ENCODE measurements around the gene ARX.

The ARX gene

GRCh38 chrX:25026576-25026975 is 10.8 kb upstream of the ARX start:
- Histone ChIP-seq H3K4me3 (ENCODE audit: low read length) (no peak overlapping the region), H3K36me3 (ENCODE audit: control insufficient read depth, insufficient read depth, low read length, severe bottlenecking) (no peaks in the 10 kb centered on the region), H3K9ac (ENCODE audit: low read length) (no peak overlapping the region), H3K4me1 (ENCODE audit: control insufficient read depth, insufficient read depth, low read length) (peaks cover 3% of the 10 kb centered on the region), H3K9me3 (ENCODE audit: control insufficient read depth, low read length) (no peaks in the 10 kb centered on the region), H3K27me3 (replicated peaks; ENCODE audit: control insufficient read depth, insufficient read depth, low read length) (peaks cover 38% of the 10 kb centered on the region)
- DNase-seq (ENCODE audit: low read depth) = no peak

- Histone ChIP-seq H3K36me3 (ENCODE audit: control insufficient read depth, insufficient read depth, low read length, severe bottlenecking) (no peaks in the 10 kb centered on the region), H3K4me3 (ENCODE audit: low read length) (no peak overlapping the region), H3K9ac (ENCODE audit: low read length) (no peak overlapping the region), H3K9me3 (ENCODE audit: control insufficient read depth, low read length) (no peaks in the 10 kb centered on the region), H3K4me1 (ENCODE audit: control insufficient read depth, insufficient read depth, low read length) (peaks cover 3% of the 10 kb centered on the region), H3K27me3 (replicated peaks; ENCODE audit: control insufficient read depth, insufficient read depth, low read length) (peaks cover 47% of the 10 kb centered on the region)
- no peak for DNase-seq (ENCODE audit: low read depth)
These were observed 9.8 kb upstream of the ARX start for GRCh38 chrX:25025615-25026014.

GRCh38 chrX:25023908-25024307 is 8.1 kb upstream of the ARX start:
- Histone ChIP-seq H3K4me1 (ENCODE audit: control insufficient read depth, insufficient read depth, low read length) (no peaks in the 10 kb centered on the region), H3K9ac (ENCODE audit: low read length) (no peak overlapping the region), H3K27me3 (replicated peaks; ENCODE audit: control insufficient read depth, insufficient read depth, low read length) (peaks cover 64% of the 10 kb centered on the region), H3K9me3 (ENCODE audit: control insufficient read depth, low read length) (no peaks in the 10 kb centered on the region), H3K36me3 (ENCODE audit: control insufficient read depth, insufficient read depth, low read length, severe bottlenecking) (no peaks in the 10 kb centered on the region), H3K4me3 (ENCODE audit: low read length) (no peak overlapping the region)
- DNase-seq (ENCODE audit: low read depth) = no peak

GRCh38 chrX:25022499-25023325 is 6.9 kb upstream of the ARX start:
- Histone ChIP-seq H3K4me3 (ENCODE audit: low read length) (no peak overlapping the region), H3K9me3 (ENCODE audit: control insufficient read depth, low read length) (no peaks in the 10 kb centered on the region), H3K36me3 (ENCODE audit: control insufficient read depth, insufficient read depth, low read length, severe bottlenecking) (no peaks in the 10 kb centered on the region), H3K27me3 (replicated peaks; ENCODE audit: control insufficient read depth, insufficient read depth, low read length) (peaks cover 73% of the 10 kb centered on the region), H3K4me1 (ENCODE audit: control insufficient read depth, insufficient read depth, low read length) (no peaks in the 10 kb centered on the region), H3K9ac (ENCODE audit: low read length) (no peak overlapping the region)
- DNase-seq (ENCODE audit: low read depth) = no peak

GRCh38 chrX:25020905-25021449 is 5.2 kb upstream of the ARX start:
- Histone ChIP-seq H3K4me3 (ENCODE audit: low read length) (no peak overlapping the region), H3K9me3 (ENCODE audit: control insufficient read depth, low read length) (peaks cover 3% of the 10 kb centered on the region), H3K27me3 (replicated peaks; ENCODE audit: control insufficient read depth, insufficient read depth, low read length) (peaks cover 80% of the 10 kb centered on the region), H3K9ac (ENCODE audit: low read length) (no peak overlapping the region), H3K4me1 (ENCODE audit: control insufficient read depth, insufficient read depth, low read length) (no peaks in the 10 kb centered on the region), H3K36me3 (ENCODE audit: control insufficient read depth, insufficient read depth, low read length, severe bottlenecking) (no peaks in the 10 kb centered on the region)
- DNase-seq (ENCODE audit: low read depth) = no peak

- Histone ChIP-seq H3K9ac (ENCODE audit: low read length) (no peak overlapping the region), H3K4me1 (ENCODE audit: control insufficient read depth, insufficient read depth, low read length) (no peaks in the 10 kb centered on the region), H3K4me3 (ENCODE audit: low read length) (no peak overlapping the region), H3K9me3 (ENCODE audit: control insufficient read depth, low read length) (peaks cover 6% of the 10 kb centered on the region), H3K36me3 (ENCODE audit: control insufficient read depth, insufficient read depth, low read length, severe bottlenecking) (no peaks in the 10 kb centered on the region), H3K27me3 (replicated peaks; ENCODE audit: control insufficient read depth, insufficient read depth, low read length) (peaks cover 81% of the 10 kb centered on the region)
- DNase-seq (ENCODE audit: low read depth) = no peak
These were observed 4.7 kb upstream of the ARX start for GRCh38 chrX:25020391-25020904.

GRCh38 chrX:25019707-25020390 is 4.1 kb upstream of the ARX start:
- Histone ChIP-seq H3K4me3 (ENCODE audit: low read length) (no peak overlapping the region), H3K4me1 (ENCODE audit: control insufficient read depth, insufficient read depth, low read length) (no peaks in the 10 kb centered on the region), H3K27me3 (replicated peaks; ENCODE audit: control insufficient read depth, insufficient read depth, low read length) (peaks cover 87% of the 10 kb centered on the region), H3K9ac (ENCODE audit: low read length) (no peak overlapping the region), H3K36me3 (ENCODE audit: control insufficient read depth, insufficient read depth, low read length, severe bottlenecking) (no peaks in the 10 kb centered on the region), H3K9me3 (ENCODE audit: control insufficient read depth, low read length) (peaks cover 8% of the 10 kb centered on the region)
- no peak for DNase-seq (ENCODE audit: low read depth)

- no peaks in the 10 kb centered on the region for H3K36me3 ChIP-seq (ENCODE audit: control insufficient read depth, insufficient read depth, low read length, severe bottlenecking)
- H3K27me3 ChIP-seq (replicated peaks; ENCODE audit: control insufficient read depth, insufficient read depth, low read length) = peaks cover 88% of the 10 kb centered on the region
- H3K4me1 ChIP-seq (ENCODE audit: control insufficient read depth, insufficient read depth, low read length) = no peaks in the 10 kb centered on the region
- no peak for DNase-seq (ENCODE audit: low read depth)
- H3K4me3 ChIP-seq (ENCODE audit: low read length) = no peak overlapping the region
- H3K9me3 ChIP-seq (ENCODE audit: control insufficient read depth, low read length) = peaks cover 8% of the 10 kb centered on the region
- H3K9ac ChIP-seq (ENCODE audit: low read length) = no peak overlapping the region
These were observed 2.9 kb upstream of the ARX start for GRCh38 chrX:25018682-25019081.

- H3K9me3 ChIP-seq (ENCODE audit: control insufficient read depth, low read length) = peaks cover 8% of the 10 kb centered on the region
- H3K9ac ChIP-seq (ENCODE audit: low read length) = no peak overlapping the region
- H3K4me3 ChIP-seq (ENCODE audit: low read length) = no peak overlapping the region
- no peaks in the 10 kb centered on the region for H3K4me1 ChIP-seq (ENCODE audit: control insufficient read depth, insufficient read depth, low read length)
- no peak for DNase-seq (ENCODE audit: low read depth)
- H3K27me3 ChIP-seq (replicated peaks; ENCODE audit: control insufficient read depth, insufficient read depth, low read length) = peaks cover 84% of the 10 kb centered on the region
- no peaks in the 10 kb centered on the region for H3K36me3 ChIP-seq (ENCODE audit: control insufficient read depth, insufficient read depth, low read length, severe bottlenecking)
These were observed 2.0 kb upstream of the ARX start for GRCh38 chrX:25017667-25018247.

- H3K4me1 ChIP-seq (ENCODE audit: control insufficient read depth, insufficient read depth, low read length) = no peaks in the 10 kb centered on the region
- H3K9me3 ChIP-seq (ENCODE audit: control insufficient read depth, low read length) = peaks cover 8% of the 10 kb centered on the region
- H3K4me3 ChIP-seq (ENCODE audit: low read length) = no peak overlapping the region
- no peak for DNase-seq (ENCODE audit: low read depth)
- peaks cover 84% of the 10 kb centered on the region for H3K27me3 ChIP-seq (replicated peaks; ENCODE audit: control insufficient read depth, insufficient read depth, low read length)
- H3K9ac ChIP-seq (ENCODE audit: low read length) = no peak overlapping the region
- H3K36me3 ChIP-seq (ENCODE audit: control insufficient read depth, insufficient read depth, low read length, severe bottlenecking) = no peaks in the 10 kb centered on the region
These were observed 1.3 kb upstream of the ARX start for GRCh38 chrX:25016938-25017598.

GRCh38 chrX:25016361-25016671 is 551 bp upstream of the ARX start:
- H3K27me3 ChIP-seq (replicated peaks; ENCODE audit: control insufficient read depth, insufficient read depth, low read length) = peaks cover 84% of the 10 kb centered on the region
- no peaks in the 10 kb centered on the region for H3K36me3 ChIP-seq (ENCODE audit: control insufficient read depth, insufficient read depth, low read length, severe bottlenecking)
- no peak overlapping the region for H3K9ac ChIP-seq (ENCODE audit: low read length)
- DNase-seq (ENCODE audit: low read depth) = no peak
- H3K4me3 ChIP-seq (ENCODE audit: low read length) = no peak overlapping the region
- H3K9me3 ChIP-seq (ENCODE audit: control insufficient read depth, low read length) = peaks cover 8% of the 10 kb centered on the region
- no peaks in the 10 kb centered on the region for H3K4me1 ChIP-seq (ENCODE audit: control insufficient read depth, insufficient read depth, low read length)
